Epithelial cell of proximal tubule (primary cell): ENCODE data around the gene CABP1. TPM values are rescaled to one million over a fixed set of nuclear protein-coding genes. Genes with fewer than 3 reads are reported as not detected.

Source experiments
- DNase-seq: peaks from one replicate; pipeline ENCODE4 v3.0.0-alpha.2; 2011; ENCODE audit warnings: low read depth
- H3K4me3 ChIP-seq: 2 replicates; pipeline ENCODE4 v1.5.1; 2011; ENCODE audit warnings: low read depth, mild to moderate bottlenecking, low read length
- CTCF ChIP-seq: conservative IDR thresholded peaks from 2 replicates; pipeline ENCODE4 v1.5.1; 2012; ENCODE audit warnings: low read depth, mild to moderate bottlenecking, low read length
- total RNA-seq: library from RNA; depleted of rRNA; stranded (reverse); fragments of >200 nt; gene quantifications from 2 replicates; pipeline ENCODE4 v1.2.3, GENCODE V29; 2015

The CABP1 gene
- total RNA-seq, 1 donor from 2014 or later = 1.1 TPM

GRCh38 chr12:120625557-120626419 lies 14.6 kb upstream of the CABP1 start:
- H3K4me3 ChIP-seq = no peak overlapping the region
- peak; percentile 23 for TF ChIP-seq CTCF
- no peak for DNase-seq

- DNase-seq = no peak
- H3K4me3 ChIP-seq = no peak overlapping the region
- TF ChIP-seq CTCF = peak; percentile 36
Measured at GRCh38 chr12:120628919-120629318, 11.5 kb upstream of the CABP1 start.

DNA sequence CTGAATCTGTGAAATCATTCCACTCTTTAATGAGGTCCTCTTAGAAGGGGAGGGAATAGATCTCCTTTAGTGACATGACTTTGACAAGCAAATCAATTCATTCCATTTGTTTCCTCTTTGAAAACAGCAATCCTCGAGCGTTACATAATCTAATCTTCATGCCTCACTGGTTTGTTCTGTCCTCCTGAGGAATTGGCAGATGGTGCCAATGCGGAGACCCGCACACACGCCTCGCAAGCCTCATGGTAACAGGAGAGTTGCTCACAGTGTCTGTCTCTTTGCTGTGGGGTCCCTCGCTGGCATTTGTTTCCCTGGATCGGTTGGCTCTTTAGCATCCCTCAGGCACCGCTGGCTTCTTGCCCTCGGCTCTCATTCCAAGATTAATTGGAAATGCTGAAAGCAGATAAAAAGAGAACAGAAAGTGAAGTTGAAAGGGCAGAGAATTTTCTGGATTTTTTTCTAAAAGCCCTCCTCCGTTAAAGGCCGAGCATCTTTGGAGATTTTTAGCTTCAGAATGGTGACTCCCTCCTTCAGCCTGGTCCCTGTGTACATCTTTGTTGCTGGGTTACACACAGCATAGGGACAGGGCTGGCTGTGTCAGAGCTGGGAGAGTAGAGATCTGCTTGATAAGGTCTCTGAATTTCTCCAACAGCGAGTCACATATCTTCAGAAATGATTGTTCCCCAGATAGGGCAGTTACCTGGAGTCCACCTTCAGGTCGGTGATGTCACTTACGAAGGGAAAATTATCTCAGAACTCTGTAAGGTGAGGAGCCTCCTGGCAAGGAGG lies 10.1 kb upstream of the CABP1 start:
- TF ChIP-seq CTCF = no peak
- no peak for DNase-seq
- H3K4me3 ChIP-seq = no peak overlapping the region

DNA sequence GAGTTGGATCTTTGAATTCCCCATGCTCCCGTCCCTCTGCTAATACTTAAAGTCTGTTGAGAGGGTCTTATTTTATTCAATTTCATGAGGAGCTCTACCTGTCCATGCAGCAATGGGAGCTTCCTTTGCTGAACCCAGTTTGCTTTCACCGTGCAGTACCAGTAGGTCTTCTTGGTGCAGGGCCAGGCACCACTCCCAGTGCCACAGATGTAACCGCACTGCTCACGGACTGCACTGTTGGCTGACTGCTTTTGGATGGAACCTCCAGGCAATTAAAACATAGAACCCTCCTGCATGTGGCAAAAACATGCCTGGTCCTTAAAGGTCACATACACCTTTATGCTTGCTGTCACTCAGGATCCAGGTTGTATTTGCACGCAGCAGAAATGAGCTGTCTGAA lies 9.3 kb upstream of the CABP1 start:
- TF ChIP-seq CTCF = no peak
- DNase-seq = no peak
- H3K4me3 ChIP-seq = no peak overlapping the region

- TF ChIP-seq CTCF = no peak
- no peak for DNase-seq
- peak overlapping the region; percentile 52 for H3K4me3 ChIP-seq
Measured at GRCh38 chr12:120640861-120641833, 721 bp downstream of the CABP1 start.

DNA sequence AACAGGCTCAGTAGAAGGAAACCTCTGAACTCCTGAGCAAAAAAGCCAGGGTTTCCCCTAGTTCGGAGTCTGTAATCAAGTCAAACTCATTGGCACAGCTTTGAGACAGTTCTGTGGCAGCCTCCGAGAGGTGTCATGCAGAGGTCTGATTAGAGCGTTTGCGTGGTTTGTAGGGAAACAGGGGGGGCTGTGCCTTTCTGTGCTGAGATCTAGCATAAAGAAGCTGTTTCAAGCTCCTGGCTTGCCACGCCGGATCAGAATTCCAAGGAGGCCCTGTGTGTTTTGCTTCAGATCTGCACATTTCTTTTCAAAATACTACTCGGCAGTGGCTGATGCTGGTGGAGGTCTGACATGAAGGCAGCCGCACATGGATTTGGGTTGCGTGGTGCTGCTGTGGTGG lies 1.7 kb downstream of the CABP1 start:
- no peak overlapping the region for H3K4me3 ChIP-seq
- no peak for TF ChIP-seq CTCF
- no peak for DNase-seq
